EL (cell line): ENCODE data around the gene AMHR2.
"Not testable (repeated sequence)": the region's sequence is repeated elsewhere in the genome, so short reads cannot be mapped to it uniquely, and the experiment has no call there.

Experiments
- DNase-seq: peaks from one replicate; pipeline ENCODE4 v3.0.0-alpha.2; 2016

AMHR2 gene

GRCh38 chr12:53423597-53423996 lies at the start of gene AMHR2:
AMHR2 (plus strand) TSS chr12:53423855; CDS start chr12:53423935, 80 bp downstream.
- no peak for DNase-seq

GRCh38 chr12:53374277-53374676 lies 49.4 kb upstream of the AMHR2 start:
- DNase-seq: not testable (repeated sequence)

- no peak for DNase-seq
Observed at GRCh38 chr12:53376747-53377146, 46.9 kb upstream of the AMHR2 start.

GRCh38 chr12:53378222-53378621 lies 45.4 kb upstream of the AMHR2 start:
- DNase-seq: no peak

- DNase-seq: no peak
Observed at GRCh38 chr12:53378724-53379388, 44.8 kb upstream of the AMHR2 start.

- peak; percentile 100 for DNase-seq
Observed at GRCh38 chr12:53379389-53380103, 44.1 kb upstream of the AMHR2 start.

GRCh38 chr12:53380104-53380793 lies 43.4 kb upstream of the AMHR2 start, which contains the start of gene SP1:
SP1 (plus strand) TSS chr12:53380176; CDS start chr12:53380292, 116 bp downstream.
- peak; percentile 94 for DNase-seq

GRCh38 chr12:53380794-53381730 lies 42.6 kb upstream of the AMHR2 start:
- DNase-seq: peak; percentile 52

- peak; percentile 72 for DNase-seq
Observed at GRCh38 chr12:53381731-53382630, 41.7 kb upstream of the AMHR2 start.

- peak; percentile 18 for DNase-seq
Observed at GRCh38 chr12:53383258-53383657, 40.4 kb upstream of the AMHR2 start.

- not testable (repeated sequence) for DNase-seq
Observed at GRCh38 chr12:53386381-53386780, 37.3 kb upstream of the AMHR2 start.

- no peak for DNase-seq
Observed at GRCh38 chr12:53388932-53389331, 34.7 kb upstream of the AMHR2 start.

- no peak for DNase-seq
Observed at GRCh38 chr12:53389702-53390101, 34.0 kb upstream of the AMHR2 start.

- DNase-seq: no peak
Observed at GRCh38 chr12:53391724-53392123, 31.9 kb upstream of the AMHR2 start.

GRCh38 chr12:53399896-53400295 lies 23.8 kb upstream of the AMHR2 start:
- no peak for DNase-seq

- not testable (repeated sequence) for DNase-seq
Observed at GRCh38 chr12:53402351-53402750, 21.3 kb upstream of the AMHR2 start.

- DNase-seq: no peak
Observed at GRCh38 chr12:53402871-53403270, 20.8 kb upstream of the AMHR2 start.

- DNase-seq: no peak
Observed at GRCh38 chr12:53410951-53411350, 12.7 kb upstream of the AMHR2 start.

GRCh38 chr12:53413485-53414204 lies 10.0 kb upstream of the AMHR2 start:
- DNase-seq: no peak

GRCh38 chr12:53414756-53415417 lies 8.8 kb upstream of the AMHR2 start:
- no peak for DNase-seq
